Fibroblast of lung (primary cell): Measurements from ENCODE around the gene GPC3. TPM values are rescaled to one million over a fixed set of nuclear protein-coding genes. Genes with fewer than 3 reads are reported as not detected.

Experiments
- DNase-seq, 2 donors: peaks; one replicate each; pipeline versions ENCODE4 v3.0.0 to v3.0.0-alpha.2; 2010; ENCODE audit warnings: low read depth in 2 of 2
- H2AFZ ChIP-seq: 2 replicates; pipeline ENCODE4 v1.5.1; 2012; ENCODE audit warnings: low read length, control low read depth, inconsistent platforms
- H3K27ac ChIP-seq: 2 replicates; pipeline ENCODE4 v1.5.1; 2011; ENCODE audit warnings: low read length, control low read depth; ENCODE audit not compliant: insufficient read depth
- H3K27me3 ChIP-seq: 2 replicates; pipeline ENCODE4 v1.5.1; 2011; ENCODE audit warnings: mild to moderate bottlenecking, low read length; ENCODE audit not compliant: control insufficient read depth, insufficient read depth
- H3K36me3 ChIP-seq: 2 replicates; pipeline ENCODE4 v1.5.1; 2011; ENCODE audit warnings: low read length; ENCODE audit not compliant: control insufficient read depth, insufficient read depth
- H3K4me1 ChIP-seq: 2 replicates; pipeline ENCODE4 v1.5.1; 2011; ENCODE audit warnings: low read length; ENCODE audit not compliant: control insufficient read depth, insufficient read depth; ENCODE audit errors: extremely low read depth
- H3K4me2 ChIP-seq: 2 replicates; pipeline ENCODE4 v1.5.1; 2011; ENCODE audit warnings: low read length, control low read depth; ENCODE audit not compliant: insufficient read depth; ENCODE audit errors: extremely low read depth
- H3K4me3 ChIP-seq, 4 experiments: fragments of 200-600 bp in 1 of 4; sonication (generic) in 1 of 4; replicated peaks in 1 of 4; 2 replicates each; pipeline ENCODE4 v1.5.1; 2011 to 2016; ENCODE audit warnings: low read length in 4 of 4, low read depth in 3 of 4, mild to moderate bottlenecking in 3 of 4, control low read depth in 2 of 4, inconsistent platforms in 1 of 4, mixed read lengths in 1 of 4; ENCODE audit not compliant: insufficient read depth in 1 of 4; ENCODE audit errors: control extremely low read depth in 1 of 4
- H3K79me2 ChIP-seq: 2 replicates; pipeline ENCODE4 v1.5.1; 2012; ENCODE audit warnings: mild to moderate bottlenecking, low read length, inconsistent platforms; ENCODE audit not compliant: control insufficient read depth, insufficient read depth
- H3K9ac ChIP-seq: 2 replicates; pipeline ENCODE4 v1.5.1; 2011; ENCODE audit warnings: mild to moderate bottlenecking, low read length, control low read depth; ENCODE audit not compliant: insufficient read depth
- H3K9me3 ChIP-seq: 2 replicates; pipeline ENCODE4 v1.5.1; 2012; ENCODE audit warnings: low read depth, low read length; ENCODE audit not compliant: control insufficient read depth, insufficient read depth
- H4K20me1 ChIP-seq: 2 replicates; pipeline ENCODE4 v1.5.1; 2011; ENCODE audit warnings: low read length; ENCODE audit not compliant: control insufficient read depth, insufficient read depth; ENCODE audit errors: extremely low read depth
- CTCF ChIP-seq, 2 donors: IDR thresholded peaks in 1 of 2; conservative IDR thresholded peaks in 1 of 2; 1 replicate in 1 of 2; 2 replicates in 1 of 2; pipeline ENCODE4 v1.5.1; 2011 to 2012; ENCODE audit warnings: low read length in 2 of 2, control low read depth in 1 of 2, inconsistent platforms in 1 of 2, low read depth in 1 of 2, mild to moderate bottlenecking in 1 of 2
- EZH2 ChIP-seq: IDR thresholded peaks from 2 replicates; pipeline ENCODE4 v1.5.1; 2012; ENCODE audit warnings: low read length, control low read depth, mild to moderate bottlenecking; ENCODE audit errors: missing control alignments
- polyA plus RNA-seq, 2 donors: library from polyadenylated mRNA; depleted of rRNA in 1 of 2; stranded (reverse) in 1 of 2; unstranded in 1 of 2; fragments of >200 nt; gene quantifications; 2 replicates each; pipeline ENCODE4 v1.2.1, GENCODE V29; 2011 to 2012; ENCODE audit warnings: missing spikeins in 1 of 2
- total RNA-seq: library from RNA; depleted of rRNA; stranded (reverse); fragments of >200 nt; gene quantifications from 2 replicates; pipeline ENCODE4 v1.2.1, GENCODE V29; 2014

GPC3 gene
- total and polyA plus RNA-seq, 2 donors (not counting 1 experiment from before 2014, with no cell fraction given) = 6.4 to 7.1 TPM

DNA sequence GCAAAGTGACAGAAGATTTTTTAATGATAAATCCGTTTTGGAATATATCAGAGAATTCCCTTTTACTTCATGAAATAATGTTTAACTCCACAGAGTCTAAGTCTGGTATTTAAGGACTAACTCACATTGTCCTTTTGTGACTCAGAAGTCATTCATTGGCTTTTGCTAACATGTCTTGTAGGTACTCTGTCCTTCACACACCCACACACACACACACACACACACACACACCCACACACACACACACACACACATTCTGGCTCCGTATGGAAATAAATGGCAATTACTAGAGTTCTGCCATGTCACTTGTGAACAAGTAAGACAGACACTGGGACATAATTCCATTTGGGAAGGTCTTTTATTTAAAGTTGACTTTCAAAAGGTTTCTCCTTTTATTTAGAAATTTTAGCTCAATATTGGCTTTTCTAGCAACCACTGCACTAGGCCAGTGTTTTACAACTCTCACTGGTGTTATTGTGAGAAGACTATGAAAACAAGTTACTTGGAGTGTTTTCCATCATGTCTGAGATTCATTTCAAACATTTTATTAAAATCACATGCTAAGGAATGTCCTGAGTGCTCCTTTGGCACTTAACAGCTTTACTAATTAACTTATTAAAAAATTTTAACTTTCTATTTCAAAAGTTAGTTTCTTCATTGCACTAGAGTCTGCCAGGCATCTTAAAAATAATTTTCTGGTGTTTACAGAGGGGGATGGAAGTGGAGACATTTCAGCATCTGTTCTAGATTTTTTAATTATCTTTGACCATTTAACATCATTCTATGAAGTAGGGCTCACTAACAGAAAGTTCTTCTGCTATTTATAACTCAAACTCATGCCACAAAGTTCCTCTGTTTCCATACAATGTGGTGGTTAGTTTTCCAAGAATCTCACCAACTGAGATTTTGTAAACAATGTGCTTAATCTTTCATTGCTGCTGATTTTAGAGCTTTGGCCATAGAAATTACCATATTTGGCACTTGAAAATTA lies 329.8 kb downstream of the GPC3 start:
- H2AFZ ChIP-seq = no peak overlapping the region
- H4K20me1 ChIP-seq = no peaks in the 10 kb centered on the region
- H3K36me3 ChIP-seq = no peaks in the 10 kb centered on the region
- TF ChIP-seq EZH2 = no peak
- no peak for TF ChIP-seq CTCF (conservative IDR thresholded peaks at IDR 0.05 in 1 of 2, IDR thresholded peaks at IDR 0.05 in 1 of 2; ENCODE audit: low read depth in 1 of 2, low read length in 2 of 2)
- H3K9ac ChIP-seq = no peak overlapping the region
- no peak overlapping the region for H3K4me3 ChIP-seq
- H3K27ac ChIP-seq = no peak overlapping the region
- no peak overlapping the region for H3K4me2 ChIP-seq
- no peaks in the 10 kb centered on the region for H3K9me3 ChIP-seq
- H3K27me3 ChIP-seq = no peaks in the 10 kb centered on the region
- no peaks in the 10 kb centered on the region for H3K79me2 ChIP-seq
- H3K4me1 ChIP-seq = no peaks in the 10 kb centered on the region
- DNase-seq = peak; percentile 26 to 54

DNA sequence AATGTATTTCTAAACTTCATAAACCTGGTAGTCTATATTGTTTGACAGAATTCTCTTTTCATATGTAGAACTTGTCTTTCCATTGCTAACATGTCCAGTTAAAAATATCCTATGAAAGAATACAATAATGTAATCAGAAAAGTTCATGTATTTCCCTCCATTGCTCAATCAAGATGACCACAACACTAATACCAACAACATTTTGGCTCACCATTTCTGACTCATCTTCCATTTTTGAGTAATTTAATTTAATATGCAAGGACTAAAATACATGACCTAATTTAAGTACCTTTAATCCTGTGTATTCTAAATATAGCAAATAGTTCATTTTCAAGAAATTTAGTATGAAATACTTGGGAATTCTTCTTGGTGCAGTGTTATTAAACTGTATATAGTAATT lies 330.6 kb downstream of the GPC3 start:
- peak; percentile 35 to 74 for DNase-seq

More for the DNA sequence above, 330.6 kb downstream of the GPC3 start:
- Histone ChIP-seq H3K9me3 (no peaks in the 10 kb centered on the region), H3K27ac (no peak overlapping the region), H3K27me3 (no peaks in the 10 kb centered on the region), H4K20me1 (no peaks in the 10 kb centered on the region), H3K4me2 (no peak overlapping the region), H3K4me3 (no peak overlapping the region), H2AFZ (no peak overlapping the region), H3K4me1 (no peaks in the 10 kb centered on the region), H3K36me3 (no peaks in the 10 kb centered on the region), H3K9ac (no peak overlapping the region), H3K79me2 (no peaks in the 10 kb centered on the region)
- TF ChIP-seq CTCF (conservative IDR thresholded peaks at IDR 0.05 in 1 of 2, IDR thresholded peaks at IDR 0.05 in 1 of 2; ENCODE audit: low read depth in 1 of 2, low read length in 2 of 2) (no peak), EZH2 (no peak)
